ENCODE results near the gene CBL. TPM values are rescaled to one million over a fixed set of nuclear protein-coding genes. Genes with fewer than 3 reads are reported as not detected.

The CBL gene
- total RNA-seq, 2 experiments from 2014 or later = 21.4 TPM

GRCh38 chr11:119330237-119330636 lies 124.1 kb downstream of the CBL start:
- Mint-ChIP-seq H3K4me1 (peaks cover 7% of the 10 kb centered on the region), H3K4me3 (no peak overlapping the region), H3K27ac (no peak overlapping the region), H3K36me3 (peaks cover 1% of the 10 kb centered on the region), H3K9me3 (no peaks in the 10 kb centered on the region), H3K27me3 (peaks cover 5% of the 10 kb centered on the region)
- DNase-seq = no peak

DNA sequence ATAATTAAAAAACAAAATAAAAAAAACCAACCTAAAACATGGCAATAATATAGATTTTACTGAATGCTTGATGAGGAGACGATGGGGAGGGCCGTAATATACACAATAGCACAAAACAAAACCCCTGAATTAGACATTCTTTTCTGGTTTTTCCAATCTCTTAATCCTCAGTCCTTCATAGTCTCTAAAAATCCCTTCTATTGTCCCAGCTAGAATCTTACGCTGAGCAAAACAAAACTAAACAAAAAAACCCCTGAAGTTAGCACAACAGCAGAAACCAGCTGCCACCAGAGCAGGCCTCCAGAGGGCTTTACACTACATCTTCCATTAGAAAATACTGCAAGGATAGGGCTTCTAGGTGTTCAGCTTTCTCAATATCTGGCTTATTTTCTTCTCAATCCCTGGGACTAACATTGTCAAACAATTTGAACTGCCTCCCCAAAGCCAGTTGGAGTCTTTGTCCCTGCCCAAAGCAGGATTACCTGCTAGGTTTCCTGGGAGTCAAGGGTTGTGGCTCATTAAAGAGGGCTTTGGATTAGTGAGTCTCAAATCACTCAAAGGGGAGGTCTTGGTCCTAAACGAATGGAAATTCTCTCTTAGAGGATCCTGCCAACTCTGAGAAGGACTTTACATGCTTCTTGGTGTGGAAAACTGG lies 126.1 kb downstream of the CBL start:
- Mint-ChIP-seq H3K27me3 (peaks cover 5% of the 10 kb centered on the region), H3K27ac (no peak overlapping the region), H3K36me3 (peaks cover 5% of the 10 kb centered on the region), H3K4me1 (peaks cover 20% of the 10 kb centered on the region), H3K9me3 (no peaks in the 10 kb centered on the region), H3K4me3 (no peak overlapping the region)
- no peak for DNase-seq

GRCh38 chr11:119334174-119334930 lies 128.2 kb downstream of the CBL start, which contains the start of gene RNF26:
TSS of gene RNF26 (plus strand) at chr11:119334527. CDS start at chr11:119335123, 596 bp downstream.
- Mint-ChIP-seq H3K9me3 (no peaks in the 10 kb centered on the region), H3K27me3 (peaks cover 16% of the 10 kb centered on the region), H3K36me3 (peaks cover 12% of the 10 kb centered on the region), H3K27ac (peak within 1 kb of the TSS; percentile 96), H3K4me3 (peak within 1 kb of the TSS; percentile 100), H3K4me1 (peaks cover 28% of the 10 kb centered on the region)
- peak; percentile 91 for DNase-seq

- DNase-seq = no peak
- H3K27me3 Mint-ChIP-seq = peaks cover 19% of the 10 kb centered on the region
- H3K36me3 Mint-ChIP-seq = peaks cover 12% of the 10 kb centered on the region
- H3K4me3 Mint-ChIP-seq = peak overlapping the region; percentile 100
- H3K4me1 Mint-ChIP-seq = peaks cover 29% of the 10 kb centered on the region
- H3K9me3 Mint-ChIP-seq = no peaks in the 10 kb centered on the region
- peak overlapping the region; percentile 96 for H3K27ac Mint-ChIP-seq
Observed at GRCh38 chr11:119335091-119335654, 129.0 kb downstream of the CBL start.

GRCh38 chr11:119335655-119336543 lies 129.8 kb downstream of the CBL start:
- H3K4me3 Mint-ChIP-seq = peak overlapping the region; percentile 100
- H3K4me1 Mint-ChIP-seq = peaks cover 29% of the 10 kb centered on the region
- H3K27ac Mint-ChIP-seq = no peak overlapping the region
- H3K27me3 Mint-ChIP-seq = peaks cover 18% of the 10 kb centered on the region
- no peaks in the 10 kb centered on the region for H3K9me3 Mint-ChIP-seq
- peaks cover 12% of the 10 kb centered on the region for H3K36me3 Mint-ChIP-seq
- DNase-seq = no peak

- DNase-seq = no peak
- peaks cover 12% of the 10 kb centered on the region for H3K36me3 Mint-ChIP-seq
- peaks cover 28% of the 10 kb centered on the region for H3K27me3 Mint-ChIP-seq
- H3K9me3 Mint-ChIP-seq = no peaks in the 10 kb centered on the region
- H3K4me1 Mint-ChIP-seq = peaks cover 33% of the 10 kb centered on the region
- H3K4me3 Mint-ChIP-seq = no peak overlapping the region
- no peak overlapping the region for H3K27ac Mint-ChIP-seq
Observed at GRCh38 chr11:119336744-119337469, 130.8 kb downstream of the CBL start.

DNA sequence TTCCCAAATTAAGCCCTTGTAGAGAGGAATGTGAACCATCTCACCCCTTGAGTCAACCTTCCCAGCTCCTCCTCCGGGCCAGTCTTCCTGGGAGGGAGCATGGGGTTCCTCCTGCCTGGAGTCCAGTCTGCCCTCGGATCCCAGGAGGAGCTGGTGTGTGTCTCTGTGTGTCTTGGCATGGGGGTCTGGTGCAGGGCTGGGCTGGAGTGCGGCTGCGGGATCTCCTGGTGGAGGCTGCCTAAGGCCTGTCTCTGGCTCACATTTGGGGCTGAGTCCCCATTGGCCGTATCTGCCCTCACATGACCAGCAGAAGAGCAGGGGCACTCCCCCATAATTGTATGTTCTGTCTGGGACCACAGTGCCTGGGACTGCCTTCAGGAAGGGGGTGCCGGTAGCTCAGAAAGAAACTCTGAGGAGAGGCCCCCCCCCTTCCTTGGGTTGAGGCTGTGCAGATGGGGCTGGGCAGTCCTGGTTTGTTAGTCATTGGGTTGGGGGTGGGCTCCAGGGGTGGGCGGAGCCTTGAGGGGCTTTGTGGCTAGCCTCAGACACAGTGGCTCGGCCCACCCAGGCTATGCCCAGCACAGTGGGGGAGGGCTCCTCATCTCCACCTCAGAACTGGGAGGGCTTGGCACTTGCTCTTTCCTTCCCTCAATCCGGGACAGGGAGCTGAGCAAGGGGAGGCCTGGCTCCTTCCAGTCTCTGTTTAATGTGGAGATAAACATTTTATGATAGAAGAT lies 131.6 kb downstream of the CBL start:
- peaks cover 33% of the 10 kb centered on the region for H3K4me1 Mint-ChIP-seq
- no peaks in the 10 kb centered on the region for H3K9me3 Mint-ChIP-seq
- H3K36me3 Mint-ChIP-seq = peaks cover 12% of the 10 kb centered on the region
- H3K27me3 Mint-ChIP-seq = peaks cover 30% of the 10 kb centered on the region
- no peak overlapping the region for H3K4me3 Mint-ChIP-seq
- no peak for DNase-seq
- H3K27ac Mint-ChIP-seq = no peak overlapping the region

- no peaks in the 10 kb centered on the region for H3K9me3 Mint-ChIP-seq
- H3K27ac Mint-ChIP-seq = no peak overlapping the region
- peaks cover 37% of the 10 kb centered on the region for H3K27me3 Mint-ChIP-seq
- H3K36me3 Mint-ChIP-seq = peaks cover 12% of the 10 kb centered on the region
- peak; percentile 65 for DNase-seq
- H3K4me3 Mint-ChIP-seq = no peak overlapping the region
- H3K4me1 Mint-ChIP-seq = peaks cover 31% of the 10 kb centered on the region
Observed at GRCh38 chr11:119338318-119338890, 132.3 kb downstream of the CBL start.

GRCh38 chr11:119338965-119339588 lies 132.9 kb downstream of the CBL start:
- Mint-ChIP-seq H3K9me3 (no peaks in the 10 kb centered on the region), H3K4me3 (no peak overlapping the region), H3K27ac (no peak overlapping the region), H3K27me3 (peaks cover 37% of the 10 kb centered on the region), H3K4me1 (peaks cover 28% of the 10 kb centered on the region), H3K36me3 (peaks cover 12% of the 10 kb centered on the region)
- no peak for DNase-seq

DNA sequence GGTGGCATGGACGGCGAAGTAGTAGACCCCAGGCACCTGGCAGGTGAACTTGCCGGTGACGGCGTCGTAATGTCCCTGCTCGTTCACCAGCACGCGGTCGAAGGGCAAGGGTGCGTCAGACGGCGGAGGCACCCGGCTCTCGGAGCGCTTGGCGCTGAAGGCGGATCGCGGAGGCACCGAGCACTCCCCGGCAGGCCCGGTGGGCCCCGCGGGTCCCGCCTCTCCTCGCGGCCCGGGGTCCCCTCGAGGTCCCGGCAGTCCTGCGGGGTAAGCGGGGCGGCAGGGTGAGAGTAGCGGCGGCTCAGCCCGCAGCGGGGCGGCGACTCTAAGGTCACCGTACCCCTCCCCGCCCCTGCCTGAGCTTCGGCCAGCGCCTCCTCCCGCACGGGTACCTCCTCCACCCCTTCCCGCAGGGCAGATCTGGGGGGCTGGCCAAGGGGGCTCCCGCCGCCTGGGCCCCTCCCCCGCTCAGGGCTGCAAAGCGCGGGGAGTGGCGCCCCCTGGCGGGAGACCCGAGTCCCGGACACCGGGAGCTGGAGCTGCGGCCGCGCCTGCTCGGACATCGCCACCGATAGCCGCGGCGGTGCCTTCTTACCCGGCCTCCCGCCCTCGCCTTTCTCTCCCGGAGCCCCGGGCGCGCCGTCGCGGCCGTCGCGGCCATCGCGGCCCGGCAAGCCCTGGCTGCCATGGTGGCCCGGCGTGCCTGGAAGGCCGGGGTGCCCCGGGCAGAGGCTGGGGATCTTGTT lies 133.6 kb downstream of the CBL start:
- DNase-seq = peak; percentile 58
- Mint-ChIP-seq H3K4me3 (no peak overlapping the region), H3K4me1 (peaks cover 28% of the 10 kb centered on the region), H3K9me3 (no peaks in the 10 kb centered on the region), H3K27ac (no peak overlapping the region), H3K36me3 (peaks cover 10% of the 10 kb centered on the region), H3K27me3 (peaks cover 37% of the 10 kb centered on the region)

DNA sequence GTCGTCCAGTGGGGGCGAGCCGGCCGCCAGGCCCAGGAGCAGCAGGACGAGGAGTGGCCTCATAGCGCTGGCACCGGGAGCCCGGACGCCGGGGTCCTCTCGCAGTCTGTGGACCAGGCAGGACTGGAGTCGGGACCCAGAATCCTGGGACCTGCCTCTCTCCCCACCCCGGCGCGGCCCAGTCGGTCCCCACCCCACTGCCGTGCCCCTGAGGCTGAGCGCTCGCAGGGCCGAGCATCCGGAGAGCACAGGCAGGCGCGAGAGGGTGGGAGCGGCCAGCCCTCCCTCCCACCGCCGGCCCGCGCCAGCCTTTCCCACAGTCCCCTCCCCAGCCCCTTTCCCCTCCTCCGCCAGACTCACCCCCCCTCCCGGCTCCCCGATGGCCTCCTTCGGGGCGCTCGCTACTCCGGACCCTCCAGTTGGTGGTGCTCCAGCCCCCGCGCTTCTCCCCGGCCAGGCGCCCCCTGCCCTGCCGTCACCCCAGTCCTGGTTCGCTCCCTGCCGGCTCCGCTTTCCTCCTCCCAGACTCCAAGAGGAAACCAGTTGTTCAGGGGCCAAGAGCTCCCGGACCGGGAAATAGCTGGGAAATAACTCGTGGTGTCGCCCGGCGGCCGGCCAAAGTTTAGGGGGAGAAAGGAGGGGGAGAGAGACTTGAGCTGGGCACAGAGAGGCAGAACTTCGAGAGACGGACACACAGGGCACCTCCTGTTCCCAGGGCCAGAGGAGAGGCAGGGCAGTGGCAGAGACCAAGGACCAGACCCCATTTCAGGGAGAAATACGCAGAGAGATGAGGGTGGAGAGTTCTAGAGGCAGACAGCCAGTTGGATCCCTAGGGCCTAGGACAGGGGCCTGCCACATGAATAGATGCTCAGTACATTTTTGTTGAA lies 134.4 kb downstream of the CBL start, which contains the start of gene C1QTNF5:
Gene C1QTNF5, minus strand, starts transcription at position 549 of the 887 bp plus-strand sequence. Its CDS starts 486 bp downstream, at position 63.
- Mint-ChIP-seq H3K9me3 (no peaks in the 10 kb centered on the region), H3K4me3 (no peak within 1 kb of the TSS), H3K27me3 (peaks cover 37% of the 10 kb centered on the region), H3K36me3 (peaks cover 10% of the 10 kb centered on the region), H3K27ac (no peak within 1 kb of the TSS), H3K4me1 (peaks cover 22% of the 10 kb centered on the region)
- DNase-seq = no peak
